PC-9 (cell line): ENCODE results near the gene FGF19. TPM values are rescaled to one million over a fixed set of nuclear protein-coding genes. Genes with fewer than 3 reads are reported as not detected.
A peak's percentile ranks its signal among the peaks of the same experiment; 100 is the strongest.

Experiments
- BruUV-seq: library from RNA; stranded (reverse); fragments of 400-500 nt; replicated peaks from 2 replicates; lab custom pipeline; 2021; lab: Mats Ljungman, UMichigan
- CTCF ChIA-PET: fragments of 300-600 bp; sonication (Branson Sonifier 250); formaldehyde crosslinking; loops from one replicate; lab custom pipeline; 2022; ENCODE audit warnings: antibody characterized with exemption; lab: Charles Lee
- POLR2A ChIA-PET: fragments of 300-600 bp; sonication (Branson Sonifier 250); formaldehyde crosslinking; loops from one replicate; lab custom pipeline; 2022; ENCODE audit warnings: antibody characterized with exemption; ENCODE audit not compliant: unreplicated experiment; lab: Charles Lee
- DNase-seq, 2 experiments: peaks; one replicate each; pipeline versions ENCODE4 v3.0.0 to v3.0.0-alpha.2; 2015 to 2022; ENCODE audit warnings: mixed read lengths in 1 of 2
- H2AFZ ChIP-seq: fragments of 200-600 bp; sonication (generic); 2 replicates; pipeline ENCODE4 v1.8.1; 2017; ENCODE audit warnings: antibody characterized with exemption
- H3F3A ChIP-seq: fragments of 200-600 bp; sonication (generic); 2 replicates; pipeline ENCODE4 v1.8.1; 2017; ENCODE audit warnings: antibody characterized with exemption, mild to moderate bottlenecking, low read depth; ENCODE audit not compliant: insufficient read depth
- H3K27ac ChIP-seq: fragments of 200-600 bp; sonication (generic); 2 replicates; pipeline ENCODE4 v1.6.1; 2016; ENCODE audit warnings: mixed run types
- H3K27me3 ChIP-seq: fragments of 200-600 bp; sonication (generic); 2 replicates; pipeline ENCODE4 v1.6.1; 2016; ENCODE audit warnings: low read depth, mixed run types; ENCODE audit not compliant: insufficient read depth
- H3K36me3 ChIP-seq: fragments of 200-600 bp; sonication (generic); 2 replicates; pipeline ENCODE4 v1.6.1; 2016; ENCODE audit warnings: low read depth, mixed run types
- H3K4me1 ChIP-seq: fragments of 200-600 bp; sonication (generic); replicated peaks from 2 replicates; pipeline ENCODE4 v1.6.1; 2016; ENCODE audit warnings: mixed run types; ENCODE audit not compliant: insufficient read depth
- H3K4me2 ChIP-seq: fragments of 200-600 bp; sonication (generic); 2 replicates; pipeline ENCODE4 v1.6.1; 2017; ENCODE audit warnings: mixed run types
- H3K4me3 ChIP-seq: fragments of 200-600 bp; sonication (generic); 2 replicates; pipeline ENCODE4 v1.6.1; 2016; ENCODE audit warnings: mixed run types
- H3K79me2 ChIP-seq: fragments of 200-600 bp; sonication (generic); 2 replicates; pipeline ENCODE4 v1.6.1; 2017; ENCODE audit warnings: low read depth, mixed run types
- H3K9me2 ChIP-seq: fragments of 200-600 bp; sonication (generic); 2 replicates; pipeline ENCODE4 v1.8.1; 2017; ENCODE audit warnings: mild to moderate bottlenecking; ENCODE audit not compliant: insufficient read depth
- H3K9me3 ChIP-seq: fragments of 200-600 bp; sonication (generic); 2 replicates; pipeline ENCODE4 v1.8.1; 2016; ENCODE audit warnings: low read depth; ENCODE audit not compliant: insufficient read depth
- H4K20me1 ChIP-seq: fragments of 200-600 bp; sonication (generic); 2 replicates; pipeline ENCODE4 v1.8.1; 2017; ENCODE audit not compliant: insufficient read depth
- CTCF ChIP-seq: fragments of 200-600 bp; sonication (generic); conservative IDR thresholded peaks from 2 replicates; pipeline ENCODE4 v1.6.1; 2017; ENCODE audit warnings: mixed run types, antibody characterized with exemption, mild to moderate bottlenecking, moderate library complexity
- EZH2 ChIP-seq: fragments of 200-600 bp; sonication (generic); IDR thresholded peaks from 2 replicates; pipeline ENCODE4 v1.8.0; 2017; ENCODE audit warnings: antibody characterized with exemption, low read depth
- intact Hi-C: fragments of 100-400 bp; cut with micrococcal nuclease; formaldehyde crosslinking; loops from one replicate; pipeline ENCODE4 v1.10.0; 2022; ENCODE audit not compliant: unreplicated experiment
- total RNA-seq: library from RNA; stranded (reverse); gene quantifications from 2 replicates; pipeline ENCODE4 v1.2.3, GENCODE V29; 2021

FGF19 gene
- total RNA-seq, 1 experiment from 2014 or later, result 2.0 TPM

GRCh38 chr11:69654660-69655478 is 49.0 kb downstream of the FGF19 start:
- CTCF ChIA-PET, result interaction anchor here (1.5 kb wide), 1 partner anchor 11 kb away, joined by 3 read pairs; no protein-coding TSS in a partner anchor
- Histone ChIP-seq H3K4me2 (peak overlapping the region; percentile 16), H3K4me1 (peaks cover 18% of the 10 kb centered on the region), H3K36me3 (peaks cover 28% of the 10 kb centered on the region), H4K20me1 (peaks cover 47% of the 10 kb centered on the region), H3K9me2 (no peaks in the 10 kb centered on the region), H3K27me3 (no peaks in the 10 kb centered on the region), H3K27ac (peak overlapping the region; percentile 2), H2AFZ (no peak overlapping the region), H3K79me2 (peaks cover 6% of the 10 kb centered on the region; the same call in 1 of the 2 replicates), H3K9me3 (no peaks in the 10 kb centered on the region), H3F3A (peaks cover 59% of the 10 kb centered on the region), H3K4me3 (no peak overlapping the region)
- intact Hi-C loops, result no loop called here
- POLR2A ChIA-PET, result no interaction called here
- TF ChIP-seq EZH2 (no peak), CTCF (no peak; the same call in 1 of the 2 replicates)
- BruUV-seq, result TSS peak; percentile 18
- DNase-seq, result peak; percentile 81 to 87

GRCh38 chr11:69654001-69654659 is 49.7 kb downstream of the FGF19 start:
- Histone ChIP-seq H3K27me3 (no peaks in the 10 kb centered on the region), H3K79me2 (peaks cover 14% of the 10 kb centered on the region), H3K9me3 (no peaks in the 10 kb centered on the region), H3F3A (peaks cover 67% of the 10 kb centered on the region), H2AFZ (no peak overlapping the region), H3K36me3 (peaks cover 35% of the 10 kb centered on the region), H4K20me1 (peaks cover 54% of the 10 kb centered on the region), H3K4me3 (no peak overlapping the region), H3K27ac (peak overlapping the region; percentile 2; the same call in 1 of the 2 replicates), H3K9me2 (no peaks in the 10 kb centered on the region), H3K4me1 (peaks cover 18% of the 10 kb centered on the region), H3K4me2 (peak overlapping the region; percentile 16)
- CTCF ChIA-PET, result no interaction called here
- no peak for DNase-seq
- POLR2A ChIA-PET, result no interaction called here
- intact Hi-C loops, result no loop called here
- BruUV-seq, result no TSS peak
- TF ChIP-seq EZH2, result no peak
- no peak for TF ChIP-seq CTCF

GRCh38 chr11:69653406-69653960 is 50.3 kb downstream of the FGF19 start:
- no peak overlapping the region for H3K4me2 ChIP-seq
- no TSS peak for BruUV-seq

More at GRCh38 chr11:69653406-69653960, 50.3 kb downstream of the FGF19 start:
- no peaks in the 10 kb centered on the region for H3K9me3 ChIP-seq
- H3K36me3 ChIP-seq, result peaks cover 40% of the 10 kb centered on the region
- H4K20me1 ChIP-seq, result peaks cover 61% of the 10 kb centered on the region
- ChIA-PET CTCF (no interaction called here), POLR2A (no interaction called here)
- no peak overlapping the region for H3K4me3 ChIP-seq
- intact Hi-C loops, result no loop called here
- TF ChIP-seq EZH2 (no peak), CTCF (no peak)
- H3K4me1 ChIP-seq, result peaks cover 18% of the 10 kb centered on the region
- no peaks in the 10 kb centered on the region for H3K27me3 ChIP-seq
- peaks cover 73% of the 10 kb centered on the region for H3F3A ChIP-seq
- no peak overlapping the region for H3K27ac ChIP-seq
- H2AFZ ChIP-seq, result no peak overlapping the region
- DNase-seq, result peak in 1 of 2 experiments; percentile 15
- H3K9me2 ChIP-seq, result no peaks in the 10 kb centered on the region
- peaks cover 20% of the 10 kb centered on the region for H3K79me2 ChIP-seq
